GM06990 (cell line): ENCODE measurements around the gene HNF4A.

Experiments
- DNase-seq: peaks from one replicate; pipeline ENCODE4 v3.0.0-alpha.2; 2011; ENCODE audit not compliant: insufficient read length; ENCODE audit errors: extremely low read depth
- H3K27me3 ChIP-seq: replicated peaks from 2 replicates; pipeline ENCODE4 v1.6.0; 2011; ENCODE audit warnings: low read length; ENCODE audit not compliant: control insufficient read depth, insufficient read depth
- H3K36me3 ChIP-seq: 2 replicates; pipeline ENCODE4 v1.5.1; 2011; ENCODE audit warnings: low read length; ENCODE audit not compliant: control insufficient read depth, insufficient read depth
- H3K4me3 ChIP-seq: replicated peaks from 2 replicates; pipeline ENCODE4 v1.5.1; 2011; ENCODE audit warnings: low read depth, mild to moderate bottlenecking, control low read depth, low read length
- CTCF ChIP-seq: IDR thresholded peaks from 2 replicates; pipeline ENCODE4 v1.5.1; 2011; ENCODE audit warnings: low read length, control low read depth, mild to moderate bottlenecking, inconsistent platforms; ENCODE audit not compliant: insufficient read depth, poor library complexity, severe bottlenecking

Gene HNF4A

GRCh38 chr20:44334306-44334705, 21.2 kb upstream of the HNF4A start:
- no peak for DNase-seq
- TF ChIP-seq CTCF: no peak
- H3K27me3 ChIP-seq: no peaks in the 10 kb centered on the region; the same call in 1 of the 2 replicates
- no peak overlapping the region for H3K4me3 ChIP-seq
- no peaks in the 10 kb centered on the region for H3K36me3 ChIP-seq

- H3K36me3 ChIP-seq: no peaks in the 10 kb centered on the region
- no peak for TF ChIP-seq CTCF
- H3K27me3 ChIP-seq: no peaks in the 10 kb centered on the region; the same call in 1 of the 2 replicates
- DNase-seq: no peak
- no peak overlapping the region for H3K4me3 ChIP-seq
Measured at GRCh38 chr20:44334709-44335108, 20.8 kb upstream of the HNF4A start.

GRCh38 chr20:44335675-44336074, 19.8 kb upstream of the HNF4A start:
- Histone ChIP-seq H3K27me3 (no peaks in the 10 kb centered on the region; the same call in 1 of the 2 replicates), H3K4me3 (no peak overlapping the region), H3K36me3 (no peaks in the 10 kb centered on the region)
- no peak for DNase-seq
- no peak for TF ChIP-seq CTCF

- TF ChIP-seq CTCF: no peak
- Histone ChIP-seq H3K27me3 (no peaks in the 10 kb centered on the region; the same call in 1 of the 2 replicates), H3K4me3 (no peak overlapping the region), H3K36me3 (no peaks in the 10 kb centered on the region)
- DNase-seq: no peak
Measured at GRCh38 chr20:44336086-44336485, 19.4 kb upstream of the HNF4A start.

- no peak for DNase-seq
- no peak for TF ChIP-seq CTCF
- no peaks in the 10 kb centered on the region for H3K36me3 ChIP-seq
- H3K27me3 ChIP-seq: no peaks in the 10 kb centered on the region; the same call in 1 of the 2 replicates
- no peak within 1 kb of the TSS for H3K4me3 ChIP-seq
Measured at GRCh38 chr20:44336725-44337380, 18.6 kb upstream of the HNF4A start, which contains the start of gene R3HDML. TSS of gene R3HDML (plus strand) at chr20:44337043. CDS start at chr20:44337158, 115 bp downstream.
